K562 (cell line): ENCODE data around the gene FBXW11. TPM values are rescaled to one million over a fixed set of nuclear protein-coding genes. Genes with fewer than 3 reads are reported as not detected.

Source experiments
- ATAC-seq: fragments of 200-7000 bp; cut with Tn5 transposase; 3 replicates; pipeline ENCODE4 v1.9.1; 2020; ENCODE audit warnings: moderate library complexity
- BruUV-seq: library from RNA; stranded (reverse); fragments of 400-500 nt; replicated peaks from 2 replicates; lab custom pipeline; 2021; lab: Mats Ljungman, UMichigan
- CTCF ChIA-PET: fragments of 300-600 bp; formaldehyde crosslinking; extraction: SDS; loops from one replicate; lab custom pipeline; 2021; ENCODE audit warnings: low intra/inter-chr PET ratio; lab: Yijun Ruan, JAX
- POLR2A ChIA-PET: fragments of 300-600, 350-650 bp; sonication (Branson Sonifier 250); formaldehyde crosslinking; extraction: SDS; loops from one replicate; lab custom pipeline; 2021; ENCODE audit warnings: antibody characterized with exemption, inconsistent platforms; lab: Yijun Ruan, JAX
- DNase-seq, 4 experiments: peaks; one replicate each; pipeline versions ENCODE4 v3.0.0 to v3.0.0-alpha.2; 2011 to 2018; ENCODE audit warnings: low spot score in 3 of 4, mixed read lengths in 3 of 4; ENCODE audit errors: extremely low read depth in 1 of 4
- FAIRE-seq: peaks from 2 replicates; lab custom pipeline; 2011; peaks lifted over from hg19 to GRCh38; lab: Jason Lieb, UNC
- H2AFZ ChIP-seq: 2 replicates; pipeline ENCODE4 v1.6.0; 2011; ENCODE audit warnings: low read depth, low read length, control low read depth, inconsistent platforms
- H3K27ac ChIP-seq: fragments of 200-600 bp; 3 replicates; pipeline ENCODE4 v1.8.0; 2011; ENCODE audit warnings: low read depth, mild to moderate bottlenecking, control low read depth, inconsistent platforms, low read length, moderate library complexity, mixed read lengths; ENCODE audit errors: extremely low read depth
- H3K27me3 ChIP-seq, 2 experiments: fragments of 300-600 bp in 1 of 2; 2 replicates in 1 of 2; 3 replicates in 1 of 2; pipeline versions ENCODE4 v1.6.0 to v1.8.0; 2011; ENCODE audit warnings: inconsistent platforms in 2 of 2, low read length in 2 of 2, mild to moderate bottlenecking in 1 of 2, mixed read lengths in 1 of 2, moderate library complexity in 1 of 2; ENCODE audit not compliant: control insufficient read depth in 2 of 2, insufficient read depth in 2 of 2
- H3K36me3 ChIP-seq: fragments of 300-600 bp; 3 replicates; pipeline ENCODE4 v1.8.0; 2011; ENCODE audit warnings: mild to moderate bottlenecking, low read length, inconsistent platforms; ENCODE audit not compliant: control insufficient read depth, insufficient read depth
- H3K4me1 ChIP-seq, 2 experiments: fragments of 200-600 bp in 1 of 2; replicated peaks in 1 of 2; 2 replicates in 1 of 2; 3 replicates in 1 of 2; pipeline versions ENCODE4 v1.5.1 to v1.8.0; 2011; ENCODE audit warnings: inconsistent platforms in 2 of 2, low read length in 2 of 2, mild to moderate bottlenecking in 1 of 2, mixed read lengths in 1 of 2, moderate library complexity in 1 of 2; ENCODE audit not compliant: control insufficient read depth in 2 of 2, insufficient read depth in 2 of 2
- H3K4me2 ChIP-seq: 2 replicates; pipeline ENCODE4 v1.6.1; 2011; ENCODE audit warnings: low read length, control low read depth, inconsistent platforms, mixed read lengths; ENCODE audit not compliant: insufficient read depth
- H3K4me3 ChIP-seq: fragments of 200-600 bp; sonication (generic), shearing (Covaris generic); 2 replicates; pipeline ENCODE4 v1.5.1; 2016; ENCODE audit warnings: control low read depth, inconsistent platforms
- H3K79me2 ChIP-seq: fragments of 200-600 bp; 3 replicates; pipeline ENCODE4 v1.8.0; 2011; ENCODE audit warnings: low read length, inconsistent platforms; ENCODE audit not compliant: control insufficient read depth, insufficient read depth
- H3K9ac ChIP-seq, 2 experiments: 2 replicates each; pipeline versions ENCODE4 v1.6.0 to v1.6.1; 2011; ENCODE audit warnings: low read depth in 2 of 2, low read length in 2 of 2, control low read depth in 1 of 2, inconsistent platforms in 1 of 2, mild to moderate bottlenecking in 1 of 2, mixed read lengths in 1 of 2; ENCODE audit not compliant: insufficient read depth in 1 of 2
- H3K9me1 ChIP-seq: one replicate; pipeline ENCODE4 v1.6.0; 2011; ENCODE audit warnings: inconsistent platforms, mild to moderate bottlenecking, low read length, moderate library complexity; ENCODE audit not compliant: control insufficient read depth, insufficient read depth
- H3K9me3 ChIP-seq: replicated peaks from 2 replicates; pipeline ENCODE4 v1.5.1; 2011; ENCODE audit warnings: low read depth, low read length, inconsistent platforms; ENCODE audit not compliant: control insufficient read depth, insufficient read depth
- H4K20me1 ChIP-seq: replicated peaks from 2 replicates; pipeline ENCODE4 v1.6.1; 2011; ENCODE audit warnings: low read length, inconsistent platforms, mixed read lengths; ENCODE audit not compliant: control insufficient read depth, insufficient read depth
- CBX8 ChIP-seq: fragments of 200-600 bp; sonication (generic); IDR thresholded peaks from 2 replicates; pipeline ENCODE4 v1.6.1; 2012; ENCODE audit warnings: borderline replicate concordance, mixed run types, low read depth, mild to moderate bottlenecking, moderate library complexity, mixed read lengths, low read length, control low read depth, inconsistent platforms; ENCODE audit not compliant: poor library complexity, severe bottlenecking; ENCODE audit errors: extremely low read depth
- ZNF318 ChIP-seq, 2 experiments: fragments of 450-650 bp; IDR thresholded peaks; 2 replicates each; pipeline ENCODE4 v1.6.1; 2016; ENCODE audit warnings: mild to moderate bottlenecking in 2 of 2, borderline replicate concordance in 1 of 2, low read depth in 1 of 2, moderate library complexity in 1 of 2
- WGBS: fragments of 100-300 bp; shearing (Covaris generic); methylation state at CpG from one replicate; pipeline ENCODE4 v1.1.6; 2016; ENCODE audit warnings: low coverage, mixed read lengths; ENCODE audit not compliant: insufficient coverage; ENCODE audit errors: missing lambda C conversion rate; 5-methylcytosine and 5-hydroxymethylcytosine counted together
- in situ Hi-C: fragments of 300-500 bp; cut with MboI; formaldehyde crosslinking; loops from 4 replicates; pipeline ENCODE4 v1.15.0; 2018; ENCODE audit warnings: inconsistent platforms, mixed read lengths
- intact Hi-C: fragments of 100-400 bp; cut with micrococcal nuclease; formaldehyde crosslinking; loops from 2 replicates; pipeline ENCODE4 v1.14.2; 2022
- polyA plus RNA-seq, 8 experiments: library from polyadenylated mRNA; depleted of rRNA in 4 of 8; stranded (reverse) in 5 of 8; unstranded in 3 of 8; fragments of >200 nt; fragmentation: Nextera tagmentation in 2 of 8; fragmentation: Illumina TruSeq in 1 of 8; extraction: Ambion mirVana in 2 of 8; extraction: Trizol in 1 of 8; gene quantifications; 2 replicates each; pipeline versions ENCODE4 v1.2.1 to v1.2.3, GENCODE V29; 2011 to 2014; ENCODE audit warnings: inconsistent platforms in 1 of 8, missing spikeins in 1 of 8
- total RNA-seq, 7 experiments: library from RNA; depleted of rRNA in 6 of 7; stranded (reverse); fragments of >200 nt in 6 of 7; fragmentation: Illumina TruSeq in 2 of 7; extraction: Trizol in 2 of 7; gene quantifications; 2 replicates each; pipeline versions ENCODE4 v1.2.1 to v1.2.3, GENCODE V29; 2011 to 2021; ENCODE audit warnings: low replicate concordance in 1 of 7

Gene FBXW11
- total and polyA plus RNA-seq, 9 of the 15 experiments (the other 6 are each of a cell fraction or from before 2014, with no cell fraction given) = 3.0 to 28.6 (median 23.6) TPM

GRCh38 chr5:172028167-172028566 lies 21.7 kb upstream of the FBXW11 start:
- POLR2A ChIA-PET = interaction anchor here (0.6 to 1.0 kb wide), 2 partner anchors 20 to 246 kb away, joined by 3 read pairs; no protein-coding TSS in a partner anchor
- Histone ChIP-seq H3K27ac (no peak overlapping the region), H2AFZ (no peak overlapping the region), H3K27me3 (peaks cover 4 to 15% of the 10 kb centered on the region in 2 experiments; a peak in 4 of 5 replicates), H3K4me1 (no peaks in the 10 kb centered on the region), H3K4me3 (no peak overlapping the region), H3K36me3 (no peaks in the 10 kb centered on the region), H3K79me2 (no peaks in the 10 kb centered on the region), H3K9me3 (no peaks in the 10 kb centered on the region; the same call in 1 of the 2 replicates), H3K9me1 (no peaks in the 10 kb centered on the region), H4K20me1 (no peaks in the 10 kb centered on the region), H3K4me2 (no peak overlapping the region), H3K9ac (no peak overlapping the region)
- DNase-seq (no peak), ATAC-seq (no peak), FAIRE-seq (no peak)
- 7% methylated on average over 4 of the region's 4 CpGs for WGBS
- TF ChIP-seq CBX8 = peak; percentile 72
- TF ChIP-seq ZNF318 (IDR thresholded peaks at IDR 0.05; ENCODE audit: borderline replicate concordance in 1 of 2, low read depth in 1 of 2) = no peak
- CTCF ChIA-PET = no interaction called here
- in situ Hi-C loops = loop anchor here (10.0 kb wide), 1 partner anchor 113 kb away; no protein-coding TSS in a partner anchor
- intact Hi-C loops = no loop called here
- no TSS peak for BruUV-seq
